Measurements from ENCODE around the gene ARF6. TPM values are rescaled to one million over a fixed set of nuclear protein-coding genes. Genes with fewer than 3 reads are reported as not detected.

Gene ARF6
- total RNA-seq, 1 experiment from 2014 or later, result 86.4 TPM

DNA sequence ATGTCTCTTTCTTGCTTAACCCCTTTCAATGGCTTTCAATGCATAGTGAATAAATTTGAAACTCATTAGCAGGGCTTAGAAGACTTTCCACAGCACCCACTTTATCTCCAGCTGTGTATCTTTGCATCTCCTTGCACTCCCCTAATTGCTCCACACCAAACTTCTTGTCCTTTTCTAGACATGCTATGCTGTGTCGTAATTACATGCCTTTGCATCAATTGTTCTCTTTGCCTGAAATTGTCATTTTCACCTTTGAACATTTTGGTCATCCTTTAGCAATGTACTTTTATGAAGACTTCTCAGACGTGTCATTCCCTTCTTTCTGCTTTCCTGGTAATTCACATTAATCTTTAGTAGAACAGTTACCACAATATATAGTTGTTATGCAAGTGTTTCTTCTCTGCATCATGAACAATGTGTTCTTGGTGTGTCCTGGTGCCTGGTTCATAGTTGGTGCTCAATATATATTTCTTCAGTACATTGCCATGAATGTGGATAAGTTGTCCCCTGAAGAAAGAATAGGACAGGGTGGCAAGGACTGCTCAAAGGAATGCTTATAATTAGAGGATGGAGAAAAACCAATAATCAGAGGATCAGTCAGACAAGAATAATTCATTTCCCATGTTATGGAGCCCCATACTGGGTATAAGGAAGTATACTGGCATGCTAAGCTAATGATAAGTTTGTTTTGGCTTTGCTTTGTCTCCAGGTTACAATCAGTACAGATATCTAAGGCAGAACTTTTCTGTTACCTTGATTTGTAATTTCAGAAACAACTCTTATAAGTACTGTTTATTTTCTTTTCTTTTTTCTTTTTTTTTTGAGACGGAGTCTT lies 27.2 kb downstream of the ARF6 start:
- no peak for DNase-seq
- CTCF ChIA-PET, result interaction anchor here (0.7 kb wide), 1 partner anchor 59 kb away, joined by 9 read pairs; no protein-coding TSS in a partner anchor
- TF ChIP-seq EZH2 (IDR thresholded peaks at IDR 0.05; ENCODE audit: low read length, unreplicated experiment), result no peak
- no peaks in the 10 kb centered on the region for H3K79me2 ChIP-seq (ENCODE audit: low read length)
- no peaks in the 10 kb centered on the region for H3K27me3 ChIP-seq (ENCODE audit: low read length)
- no peak overlapping the region for H3K4me2 ChIP-seq (ENCODE audit: low read length)
- no peak overlapping the region for H3K4me3 ChIP-seq (ENCODE audit: low read length)
- H3K9me2 ChIP-seq (replicated peaks; ENCODE audit: low read length), result no peaks in the 10 kb centered on the region
- no peak overlapping the region for H3K27ac ChIP-seq (ENCODE audit: low read length)
- intact Hi-C loops (cut with micrococcal nuclease), result no loop called here
- H3K4me1 ChIP-seq (ENCODE audit: insufficient read depth, low read length), result no peaks in the 10 kb centered on the region
- H3K9me3 ChIP-seq (ENCODE audit: low read length), result no peaks in the 10 kb centered on the region
- no peak for ATAC-seq
- POLR2A ChIA-PET (ENCODE audit: unreplicated experiment), result no interaction called here
- no peak overlapping the region for H2AFZ ChIP-seq (ENCODE audit: low read length)
- no peak overlapping the region for H3K9ac ChIP-seq (ENCODE audit: low read length)
- peaks cover 4% of the 10 kb centered on the region for H3F3A ChIP-seq (ENCODE audit: low read length, unreplicated experiment)
- no peaks in the 10 kb centered on the region for H4K20me1 ChIP-seq (ENCODE audit: low read length)
- BruUV-seq (replicated peaks), result no TSS peak
- no peaks in the 10 kb centered on the region for H3K36me3 ChIP-seq (ENCODE audit: low read depth, low read length)

DNA sequence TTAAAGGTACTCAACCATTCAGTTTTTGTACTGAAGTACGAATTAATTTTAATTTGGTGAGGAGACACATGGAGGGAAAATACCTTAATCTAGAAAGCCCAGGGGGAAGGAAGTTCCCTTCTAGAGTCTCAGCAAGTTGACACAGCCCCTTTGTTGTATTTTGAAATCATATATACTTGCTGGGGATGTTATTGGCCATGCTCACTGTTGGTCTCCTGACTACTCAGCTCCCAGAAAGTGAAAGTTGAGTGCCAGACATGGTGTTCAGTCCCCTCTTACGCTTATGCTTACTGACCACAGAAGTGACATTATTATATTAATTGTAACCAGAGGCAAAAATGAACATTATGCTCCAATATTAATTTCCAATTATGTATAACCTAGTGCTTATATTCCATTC lies 28.1 kb downstream of the ARF6 start:
- no peaks in the 10 kb centered on the region for H4K20me1 ChIP-seq (ENCODE audit: low read length)
- no peak overlapping the region for H2AFZ ChIP-seq (ENCODE audit: low read length)
- H3K4me2 ChIP-seq (ENCODE audit: low read length), result no peak overlapping the region
- intact Hi-C loops (cut with micrococcal nuclease), result no loop called here
- POLR2A ChIA-PET (ENCODE audit: unreplicated experiment), result no interaction called here
- no peak for TF ChIP-seq EZH2phosphoT487 (IDR thresholded peaks at IDR 0.05; ENCODE audit: borderline replicate concordance, low read length)
- TF ChIP-seq CTCF (conservative IDR thresholded peaks at IDR 0.05; ENCODE audit: low read depth, low read length), result no peak
- no peak for TF ChIP-seq EZH2 (IDR thresholded peaks at IDR 0.05; ENCODE audit: low read length, unreplicated experiment)
- peaks cover 4% of the 10 kb centered on the region for H3F3A ChIP-seq (ENCODE audit: low read length, unreplicated experiment)
- ATAC-seq (no peak), DNase-seq (no peak)
- no peak overlapping the region for H3K4me3 ChIP-seq (ENCODE audit: low read length)
- no peaks in the 10 kb centered on the region for H3K4me1 ChIP-seq (ENCODE audit: insufficient read depth, low read length)
- no peaks in the 10 kb centered on the region for H3K9me2 ChIP-seq (replicated peaks; ENCODE audit: low read length)
- H3K9me3 ChIP-seq (ENCODE audit: low read length), result no peaks in the 10 kb centered on the region
- no peaks in the 10 kb centered on the region for H3K27me3 ChIP-seq (ENCODE audit: low read length)
- no peaks in the 10 kb centered on the region for H3K79me2 ChIP-seq (ENCODE audit: low read length)
- no peak overlapping the region for H3K27ac ChIP-seq (ENCODE audit: low read length)
- no peaks in the 10 kb centered on the region for H3K36me3 ChIP-seq (ENCODE audit: low read depth, low read length)
- H3K9ac ChIP-seq (ENCODE audit: low read length), result no peak overlapping the region
- CTCF ChIA-PET, result no interaction called here
- no TSS peak for BruUV-seq (replicated peaks)

DNA sequence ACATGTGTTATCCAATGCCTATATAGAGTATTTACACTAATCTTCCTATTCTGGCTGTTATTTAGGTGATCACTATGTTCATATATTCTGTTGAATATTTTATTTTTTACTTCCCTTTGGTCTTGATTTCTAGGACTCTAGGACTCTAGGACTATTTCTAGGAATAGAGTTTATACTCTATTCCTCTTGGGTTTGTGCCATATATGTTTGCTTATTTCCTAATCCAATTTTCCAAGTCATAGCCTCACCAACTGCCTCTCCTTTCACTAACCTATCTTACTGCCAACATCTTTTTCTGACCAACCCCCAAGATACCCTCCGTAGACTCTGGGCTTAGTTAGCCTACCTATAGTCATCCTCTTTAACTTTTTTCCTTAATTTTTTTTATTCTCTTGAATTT lies 28.5 kb downstream of the ARF6 start:
- Histone ChIP-seq H3K4me2 (ENCODE audit: low read length) (no peak overlapping the region), H3F3A (ENCODE audit: low read length, unreplicated experiment) (peaks cover 4% of the 10 kb centered on the region), H3K9me3 (ENCODE audit: low read length) (no peaks in the 10 kb centered on the region), H2AFZ (ENCODE audit: low read length) (no peak overlapping the region), H4K20me1 (ENCODE audit: low read length) (no peaks in the 10 kb centered on the region), H3K27ac (ENCODE audit: low read length) (no peak overlapping the region), H3K79me2 (ENCODE audit: low read length) (no peaks in the 10 kb centered on the region), H3K27me3 (ENCODE audit: low read length) (no peaks in the 10 kb centered on the region), H3K4me1 (ENCODE audit: insufficient read depth, low read length) (no peaks in the 10 kb centered on the region), H3K9ac (ENCODE audit: low read length) (no peak overlapping the region), H3K4me3 (ENCODE audit: low read length) (no peak overlapping the region), H3K9me2 (replicated peaks; ENCODE audit: low read length) (no peaks in the 10 kb centered on the region), H3K36me3 (ENCODE audit: low read depth, low read length) (no peaks in the 10 kb centered on the region)
- POLR2A ChIA-PET (ENCODE audit: unreplicated experiment), result no interaction called here
- DNase-seq (no peak), ATAC-seq (no peak)
- CTCF ChIA-PET, result no interaction called here
- TF ChIP-seq EZH2phosphoT487 (IDR thresholded peaks at IDR 0.05; ENCODE audit: borderline replicate concordance, low read length) (no peak), EZH2 (IDR thresholded peaks at IDR 0.05; ENCODE audit: low read length, unreplicated experiment) (no peak), CTCF (conservative IDR thresholded peaks at IDR 0.05; ENCODE audit: low read depth, low read length) (no peak)
- intact Hi-C loops (cut with micrococcal nuclease), result no loop called here
- BruUV-seq (replicated peaks), result no TSS peak
